Spinal cord (tissue), 10 donors: Measurements from ENCODE around the gene PLA2G10. TPM values are rescaled to one million over a fixed set of nuclear protein-coding genes. Genes with fewer than 3 reads are reported as not detected.

Experiments used
- DNase-seq, 6 donors: peaks; one replicate each; pipeline versions ENCODE4 v3.0.0 to v3.0.0-alpha.2; 2013 to 2015; ENCODE audit warnings: low spot score in 6 of 6, low read depth in 4 of 6
- H3K27ac ChIP-seq: one replicate; pipeline ENCODE4 v1.5.1; 2013; ENCODE audit warnings: low read depth, low read length, control low read depth
- H3K27me3 ChIP-seq: one replicate; pipeline ENCODE4 v1.6.1; 2013; ENCODE audit warnings: low read length; ENCODE audit not compliant: control insufficient read depth, insufficient read depth
- H3K36me3 ChIP-seq: one replicate; pipeline ENCODE4 v1.6.1; 2013; ENCODE audit warnings: low read length; ENCODE audit not compliant: control insufficient read depth, insufficient read depth
- H3K4me1 ChIP-seq: one replicate; pipeline ENCODE4 v1.6.1; 2013; ENCODE audit warnings: low read length; ENCODE audit not compliant: control insufficient read depth, insufficient read depth
- H3K4me3 ChIP-seq: one replicate; pipeline ENCODE4 v1.5.1; 2013; ENCODE audit warnings: low read depth, low read length, control low read depth
- H3K9me3 ChIP-seq: one replicate; pipeline ENCODE4 v1.6.1; 2013; ENCODE audit warnings: low read length; ENCODE audit not compliant: control insufficient read depth, insufficient read depth
- WGBS: methylation state at CpG from one replicate; pipeline ENCODE4 v1.1.5; 2013; ENCODE audit warnings: missing lambda C conversion rate; ENCODE audit not compliant: insufficient coverage; 5-methylcytosine and 5-hydroxymethylcytosine counted together
- polyA plus RNA-seq, 2 donors: library from polyadenylated mRNA; unstranded; fragments of 120-200 nt; gene quantifications; one replicate each; pipeline ENCODE4 v1.2.1, GENCODE V29; 2013; ENCODE audit not compliant: insufficient read length in 2 of 2
- small RNA-seq: library from RNA; depleted of rRNA; stranded (forward); fragments of <200 nt; gene quantifications from one replicate; pipeline ENCODE3, GENCODE V24; 2014; ENCODE audit warnings: low replicate concordance
- total RNA-seq, 2 donors: library from RNA; depleted of rRNA in 1 of 2; stranded (reverse); fragments of 120-200 nt in 1 of 2; fragments of >200 nt in 1 of 2; gene quantifications; one replicate each; pipeline versions ENCODE4 v1.2.3 to v1.2.4, GENCODE V29; 2013 to 2014
- donor health status: healthy.

Gene PLA2G10
- total and polyA plus RNA-seq, 4 donors, result 0.22 to 0.39 TPM; not detected in 2

- H3K9me3 ChIP-seq, result no peaks in the 10 kb centered on the region
- no peak overlapping the region for H3K4me3 ChIP-seq
- no peak overlapping the region for H3K27ac ChIP-seq
- H3K36me3 ChIP-seq, result peaks cover 29% of the 10 kb centered on the region
- DNase-seq, result no peak
- no peaks in the 10 kb centered on the region for H3K27me3 ChIP-seq
- WGBS, result no CpG with 5 or more reads among the region's 4 CpGs
- H3K4me1 ChIP-seq, result peaks cover 13% of the 10 kb centered on the region
These were observed 67.0 kb downstream of the PLA2G10 start for GRCh38 chr16:14627078-14627477.

Small RNA genes lying within 50 kb of the gene (small RNA-seq; reads per million reads assigned to genes)
- gene RNU7-125P, result not detected

Other genes with a start within 250 kb of the PLA2G10 start
- 10 to 100 TPM; 26.3 to 33.6 TPM for gene PARN, start 64.0 kb downstream of the PLA2G10 start, total RNA-seq
- gene PARN, start 64.0 kb downstream of the PLA2G10 start, polyA plus RNA-seq, result 10 to 100 TPM; 23.5 to 24.2 TPM
- gene BFAR, start 61.4 kb downstream of the PLA2G10 start, total RNA-seq, result 10 to 100 TPM; 47.9 to 55.2 TPM
- 10 to 100 TPM; 42.5 to 45.5 TPM for gene BFAR, start 61.4 kb downstream of the PLA2G10 start, polyA plus RNA-seq
- gene NPIPA3, start 9.1 kb upstream of the PLA2G10 start, total RNA-seq, result under 1 TPM; 0.30 to 0.88 TPM
- gene NPIPA3, start 9.1 kb upstream of the PLA2G10 start, polyA plus RNA-seq, result 10 to 100 TPM; 15.6 to 24.4 TPM
- under 1 TPM in 1 of 2 donors, not detected in 1; 0.44 TPM for gene NPIPA2, start 48.2 kb upstream of the PLA2G10 start, total RNA-seq
- 1 to 10 TPM in 1 of 2 donors, not detected in 1; 6.9 TPM for gene NPIPA2, start 48.2 kb upstream of the PLA2G10 start, polyA plus RNA-seq
- 10 to 100 TPM; 75.7 to 92.8 TPM for gene NOMO1, start 139.4 kb upstream of the PLA2G10 start, total RNA-seq
- gene NOMO1, start 139.4 kb upstream of the PLA2G10 start, polyA plus RNA-seq, result 100 to 1,000 TPM; 106 to 115 TPM
- gene NPIPA1, start 243.1 kb upstream of the PLA2G10 start, total RNA-seq, result 100 to 1,000 TPM in 1 of 2 donors, 10 to 100 TPM in 1; 62.2 to 146 TPM
- 100 to 1,000 TPM; 188 to 212 TPM for gene NPIPA1, start 243.1 kb upstream of the PLA2G10 start, polyA plus RNA-seq